Skeletal muscle satellite cell (primary cell): ENCODE measurements around the gene DYNC2H1.

ENCODE experiments used
- H3K27me3 ChIP-seq: 2 replicates; pipeline ENCODE4 v1.7.0; 2013; ENCODE audit warnings: low read length; ENCODE audit not compliant: control insufficient read depth, insufficient read depth
- H3K36me3 ChIP-seq: 2 replicates; pipeline ENCODE4 v1.7.0; 2013; ENCODE audit warnings: mild to moderate bottlenecking, control low read depth, low read length; ENCODE audit not compliant: insufficient read depth
- H3K4me1 ChIP-seq: 2 replicates; pipeline ENCODE4 v1.7.0; 2013; ENCODE audit warnings: low read length; ENCODE audit not compliant: control insufficient read depth, insufficient read depth
- H3K4me2 ChIP-seq: 2 replicates; pipeline ENCODE4 v1.7.0; 2013; ENCODE audit warnings: mild to moderate bottlenecking, low read length
- H3K4me3 ChIP-seq: 2 replicates; pipeline ENCODE4 v1.7.0; 2013; ENCODE audit warnings: low read length
- H3K9ac ChIP-seq: 2 replicates; pipeline ENCODE4 v1.7.0; 2013; ENCODE audit warnings: mild to moderate bottlenecking, low read depth, low read length, moderate library complexity
- H3K9me3 ChIP-seq: replicated peaks from 2 replicates; pipeline ENCODE4 v1.7.0; 2013; ENCODE audit warnings: mild to moderate bottlenecking, control low read depth, low read length

The DYNC2H1 gene

GRCh38 chr11:103085758-103086365, 23.4 kb upstream of the DYNC2H1 start:
- Histone ChIP-seq H3K27me3 (no peaks in the 10 kb centered on the region), H3K4me1 (peaks cover 17% of the 10 kb centered on the region), H3K9ac (no peak overlapping the region), H3K36me3 (peaks cover 24% of the 10 kb centered on the region), H3K9me3 (no peaks in the 10 kb centered on the region), H3K4me3 (no peak overlapping the region), H3K4me2 (peak overlapping the region; percentile 17)

GRCh38 chr11:103086461-103086860, 22.8 kb upstream of the DYNC2H1 start:
- H3K4me2 ChIP-seq, result peak overlapping the region; percentile 17
- H3K4me1 ChIP-seq, result peaks cover 17% of the 10 kb centered on the region
- no peaks in the 10 kb centered on the region for H3K9me3 ChIP-seq
- H3K36me3 ChIP-seq, result peaks cover 23% of the 10 kb centered on the region
- no peak overlapping the region for H3K4me3 ChIP-seq
- H3K9ac ChIP-seq, result peak overlapping the region; percentile 3
- H3K27me3 ChIP-seq, result no peaks in the 10 kb centered on the region

- Histone ChIP-seq H3K9me3 (no peaks in the 10 kb centered on the region), H3K9ac (peak overlapping the region; percentile 97), H3K4me3 (peak overlapping the region; percentile 92), H3K4me1 (peaks cover 19% of the 10 kb centered on the region), H3K27me3 (peaks cover 12% of the 10 kb centered on the region), H3K4me2 (peak overlapping the region; percentile 87), H3K36me3 (peaks cover 5% of the 10 kb centered on the region)
These were observed 18.0 kb upstream of the DYNC2H1 start for GRCh38 chr11:103091064-103091800.

GRCh38 chr11:103091801-103092524, 17.3 kb upstream of the DYNC2H1 start, which contains the start of gene DCUN1D5:
DCUN1D5 (minus strand) TSS chr11:103092160; CDS start chr11:103091872, 288 bp downstream.
- Histone ChIP-seq H3K4me1 (peaks cover 15% of the 10 kb centered on the region), H3K9me3 (no peaks in the 10 kb centered on the region), H3K27me3 (peaks cover 19% of the 10 kb centered on the region), H3K36me3 (peaks cover 5% of the 10 kb centered on the region), H3K4me3 (peak within 1 kb of the TSS; percentile 92), H3K9ac (peak within 1 kb of the TSS; percentile 97), H3K4me2 (peak within 1 kb of the TSS; percentile 87)

- Histone ChIP-seq H3K9ac (no peak overlapping the region), H3K36me3 (no peaks in the 10 kb centered on the region), H3K27me3 (peaks cover 48% of the 10 kb centered on the region), H3K4me2 (no peak overlapping the region), H3K4me1 (peaks cover 4% of the 10 kb centered on the region), H3K9me3 (no peaks in the 10 kb centered on the region), H3K4me3 (no peak overlapping the region)
These were observed 11.9 kb upstream of the DYNC2H1 start for GRCh38 chr11:103097279-103097678.

- Histone ChIP-seq H3K4me1 (peaks cover 10% of the 10 kb centered on the region), H3K27me3 (no peaks in the 10 kb centered on the region), H3K36me3 (no peaks in the 10 kb centered on the region), H3K4me3 (peak overlapping the region; percentile 79), H3K9ac (peak overlapping the region; percentile 78), H3K4me2 (peak overlapping the region; percentile 82), H3K9me3 (no peaks in the 10 kb centered on the region)
These were observed 677 bp downstream of the DYNC2H1 start for GRCh38 chr11:103109818-103110388.

- Histone ChIP-seq H3K9ac (peak overlapping the region; percentile 78), H3K9me3 (no peaks in the 10 kb centered on the region), H3K27me3 (no peaks in the 10 kb centered on the region), H3K4me1 (peaks cover 10% of the 10 kb centered on the region), H3K4me2 (peak overlapping the region; percentile 82), H3K4me3 (peak overlapping the region; percentile 79), H3K36me3 (no peaks in the 10 kb centered on the region)
These were observed 1.2 kb downstream of the DYNC2H1 start for GRCh38 chr11:103110391-103110790.

- H3K4me3 ChIP-seq, result no peak overlapping the region
- H3K4me2 ChIP-seq, result peak overlapping the region; percentile 14
- no peaks in the 10 kb centered on the region for H3K9me3 ChIP-seq
- H3K27me3 ChIP-seq, result no peaks in the 10 kb centered on the region
- H3K4me1 ChIP-seq, result peaks cover 10% of the 10 kb centered on the region
- H3K9ac ChIP-seq, result no peak overlapping the region
- H3K36me3 ChIP-seq, result no peaks in the 10 kb centered on the region
These were observed 2.2 kb downstream of the DYNC2H1 start for GRCh38 chr11:103111400-103111799.

- Histone ChIP-seq H3K9ac (no peak overlapping the region), H3K4me1 (peaks cover 10% of the 10 kb centered on the region), H3K36me3 (no peaks in the 10 kb centered on the region), H3K4me2 (peak overlapping the region; percentile 26), H3K4me3 (no peak overlapping the region), H3K27me3 (no peaks in the 10 kb centered on the region), H3K9me3 (no peaks in the 10 kb centered on the region)
These were observed 3.1 kb downstream of the DYNC2H1 start for GRCh38 chr11:103112364-103112763.

- Histone ChIP-seq H3K36me3 (peaks cover 4% of the 10 kb centered on the region), H3K9ac (no peak overlapping the region)
These were observed 5.6 kb downstream of the DYNC2H1 start for GRCh38 chr11:103114836-103115235.

GRCh38 chr11:103125462-103125861, 16.2 kb downstream of the DYNC2H1 start:
- no peaks in the 10 kb centered on the region for H3K4me1 ChIP-seq

More at GRCh38 chr11:103114836-103115235, 5.6 kb downstream of the DYNC2H1 start:
- Histone ChIP-seq H3K4me3 (no peak overlapping the region), H3K4me1 (peaks cover 10% of the 10 kb centered on the region), H3K27me3 (no peaks in the 10 kb centered on the region), H3K9me3 (no peaks in the 10 kb centered on the region), H3K4me2 (no peak overlapping the region)

More at GRCh38 chr11:103125462-103125861, 16.2 kb downstream of the DYNC2H1 start:
- no peaks in the 10 kb centered on the region for H3K27me3 ChIP-seq
- no peak overlapping the region for H3K9ac ChIP-seq
- H3K9me3 ChIP-seq, result no peaks in the 10 kb centered on the region
- no peak overlapping the region for H3K4me3 ChIP-seq
- no peak overlapping the region for H3K4me2 ChIP-seq
- H3K36me3 ChIP-seq, result peaks cover 24% of the 10 kb centered on the region
